Measurements from ENCODE around the gene ZNF469. TPM values are rescaled to one million over a fixed set of nuclear protein-coding genes. Genes with fewer than 3 reads are reported as not detected.
A peak's percentile ranks its signal among the peaks of the same experiment; 100 is the strongest.
"Not testable (repeated sequence)": the region's sequence is repeated elsewhere in the genome, so short reads cannot be mapped to it uniquely, and the experiment has no call there.

The ZNF469 gene
- total RNA-seq, 2 experiments from 2014 or later: 1.1 to 1.2 TPM

DNA sequence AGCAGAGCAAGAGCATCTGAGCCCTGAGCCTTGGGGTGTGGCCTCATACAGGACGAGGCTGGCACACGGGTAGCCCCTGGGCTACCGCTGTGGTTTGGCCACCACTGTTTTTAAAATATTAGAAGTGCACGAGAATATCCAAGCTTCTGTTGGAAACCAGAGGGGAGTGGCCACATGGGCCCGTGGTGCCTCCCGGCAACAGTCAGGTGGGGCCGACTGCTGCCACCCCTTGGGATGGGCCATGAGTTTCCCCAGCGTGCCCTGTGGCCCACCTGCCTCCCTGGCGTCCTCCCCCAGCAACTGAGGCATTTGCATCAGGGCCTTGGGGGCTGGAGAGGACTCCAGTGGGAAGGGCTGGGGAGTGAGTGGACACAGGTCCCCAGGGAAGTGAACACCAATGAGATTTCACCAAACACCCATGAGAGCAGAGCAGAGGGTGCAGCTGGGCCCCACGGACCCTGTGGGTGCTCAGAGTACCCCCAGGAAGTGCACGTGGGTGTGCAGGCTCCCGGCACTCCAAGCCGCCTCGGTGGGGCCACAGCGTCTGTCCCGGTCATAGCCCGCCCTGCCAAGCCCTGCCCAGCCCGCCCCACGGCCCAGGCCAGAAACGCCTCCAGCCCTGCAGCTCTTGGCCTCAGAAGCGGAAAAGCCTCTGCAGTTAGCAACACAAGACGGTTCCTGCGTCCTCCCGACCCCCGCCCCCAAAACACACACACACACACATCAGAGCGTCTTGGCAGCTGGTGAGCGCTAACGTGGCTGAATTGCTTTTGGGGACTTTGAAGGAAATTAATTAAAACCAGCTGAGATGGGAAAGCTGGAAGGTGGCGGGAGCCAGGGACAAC is 22.7 kb downstream of the ZNF469 start:
- ATAC-seq (ENCODE audit: low read depth) (no peak), DNase-seq (no peak)
- peaks cover 7% of the 10 kb centered on the region for H3K4me1 Mint-ChIP-seq
- H3K4me3 Mint-ChIP-seq: no peak overlapping the region
- H3K27ac Mint-ChIP-seq: no peak overlapping the region
- POLR2A ChIA-PET: no interaction called here
- no peaks in the 10 kb centered on the region for H3K36me3 Mint-ChIP-seq
- no peaks in the 10 kb centered on the region for H3K27me3 Mint-ChIP-seq
- H3K9me3 Mint-ChIP-seq: peaks cover 4% of the 10 kb centered on the region

- Mint-ChIP-seq H3K27ac (peak overlapping the region; percentile 36), H3K9me3 (peaks cover 3% of the 10 kb centered on the region), H3K4me1 (peaks cover 7% of the 10 kb centered on the region), H3K4me3 (no peak overlapping the region), H3K36me3 (no peaks in the 10 kb centered on the region), H3K27me3 (no peaks in the 10 kb centered on the region)
- DNase-seq (no peak), ATAC-seq (ENCODE audit: low read depth) (no peak)
- POLR2A ChIA-PET: no interaction called here
Observed at GRCh38 chr16:88406096-88407041, 23.6 kb downstream of the ZNF469 start.

DNA sequence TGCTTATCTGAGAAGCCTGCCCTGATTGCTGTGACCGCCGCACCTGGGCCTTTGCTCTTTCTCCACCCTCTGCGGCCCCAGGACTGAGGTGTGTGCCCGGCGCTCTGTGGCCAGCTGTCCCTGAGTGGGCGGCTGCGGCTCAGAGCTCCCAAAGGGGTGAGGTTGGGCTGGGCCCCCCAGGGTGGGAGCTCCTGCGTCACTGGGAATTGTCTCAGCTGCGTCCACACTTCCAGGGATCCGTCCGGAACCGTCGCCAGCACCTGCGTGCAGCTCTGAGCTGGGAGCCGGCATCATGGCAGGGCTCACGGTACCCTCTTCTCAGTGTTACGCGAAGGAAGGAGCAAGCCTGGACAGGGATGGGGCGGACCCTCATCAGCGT is 24.3 kb downstream of the ZNF469 start:
- H3K9me3 Mint-ChIP-seq: no peaks in the 10 kb centered on the region
- no peaks in the 10 kb centered on the region for H3K27me3 Mint-ChIP-seq
- peak overlapping the region; percentile 36 for H3K27ac Mint-ChIP-seq
- no peak for ATAC-seq (ENCODE audit: low read depth)
- DNase-seq: no peak
- H3K4me1 Mint-ChIP-seq: peaks cover 7% of the 10 kb centered on the region
- H3K4me3 Mint-ChIP-seq: no peak overlapping the region
- POLR2A ChIA-PET: no interaction called here
- no peaks in the 10 kb centered on the region for H3K36me3 Mint-ChIP-seq

DNA sequence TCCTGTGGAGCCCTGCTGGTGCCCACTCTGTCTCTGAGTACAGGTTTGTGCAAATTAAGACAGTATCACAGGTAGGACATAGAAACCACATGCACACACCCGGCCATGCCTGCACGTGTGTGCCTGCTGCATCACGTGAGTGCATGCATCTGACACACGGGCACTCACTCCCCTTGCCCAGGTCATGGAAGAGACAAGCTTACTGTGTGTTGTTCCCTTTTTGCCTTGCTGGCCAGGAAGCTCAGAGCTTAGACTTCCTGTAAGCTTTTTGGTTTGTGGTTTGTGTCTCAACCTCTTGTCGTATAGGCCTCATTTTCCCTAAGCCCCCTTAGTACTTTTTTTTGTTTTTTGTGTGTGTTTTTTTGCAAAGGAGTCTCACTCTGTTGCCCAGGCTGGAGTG is 25.0 kb downstream of the ZNF469 start:
- Mint-ChIP-seq H3K4me1 (peaks cover 7% of the 10 kb centered on the region), H3K36me3 (no peaks in the 10 kb centered on the region), H3K27ac (peak overlapping the region; percentile 69), H3K4me3 (peak overlapping the region; percentile 59), H3K27me3 (no peaks in the 10 kb centered on the region), H3K9me3 (no peaks in the 10 kb centered on the region)
- POLR2A ChIA-PET: interaction anchor here (1.1 kb wide), 1 partner anchor 23 kb away, joined by 3 read pairs; no protein-coding TSS in a partner anchor
- DNase-seq: no peak
- ATAC-seq (ENCODE audit: low read depth): peak; percentile 59

GRCh38 chr16:88408561-88409142 is 25.9 kb downstream of the ZNF469 start:
- Mint-ChIP-seq H3K9me3 (no peaks in the 10 kb centered on the region), H3K27me3 (no peaks in the 10 kb centered on the region), H3K27ac (no peak overlapping the region), H3K36me3 (no peaks in the 10 kb centered on the region), H3K4me3 (no peak overlapping the region), H3K4me1 (peaks cover 7% of the 10 kb centered on the region)
- DNase-seq (no peak), ATAC-seq (ENCODE audit: low read depth) (no peak)
- POLR2A ChIA-PET: interaction anchor here (1.1 kb wide), 1 partner anchor 22 kb away, joined by 3 read pairs; no protein-coding TSS in a partner anchor

DNA sequence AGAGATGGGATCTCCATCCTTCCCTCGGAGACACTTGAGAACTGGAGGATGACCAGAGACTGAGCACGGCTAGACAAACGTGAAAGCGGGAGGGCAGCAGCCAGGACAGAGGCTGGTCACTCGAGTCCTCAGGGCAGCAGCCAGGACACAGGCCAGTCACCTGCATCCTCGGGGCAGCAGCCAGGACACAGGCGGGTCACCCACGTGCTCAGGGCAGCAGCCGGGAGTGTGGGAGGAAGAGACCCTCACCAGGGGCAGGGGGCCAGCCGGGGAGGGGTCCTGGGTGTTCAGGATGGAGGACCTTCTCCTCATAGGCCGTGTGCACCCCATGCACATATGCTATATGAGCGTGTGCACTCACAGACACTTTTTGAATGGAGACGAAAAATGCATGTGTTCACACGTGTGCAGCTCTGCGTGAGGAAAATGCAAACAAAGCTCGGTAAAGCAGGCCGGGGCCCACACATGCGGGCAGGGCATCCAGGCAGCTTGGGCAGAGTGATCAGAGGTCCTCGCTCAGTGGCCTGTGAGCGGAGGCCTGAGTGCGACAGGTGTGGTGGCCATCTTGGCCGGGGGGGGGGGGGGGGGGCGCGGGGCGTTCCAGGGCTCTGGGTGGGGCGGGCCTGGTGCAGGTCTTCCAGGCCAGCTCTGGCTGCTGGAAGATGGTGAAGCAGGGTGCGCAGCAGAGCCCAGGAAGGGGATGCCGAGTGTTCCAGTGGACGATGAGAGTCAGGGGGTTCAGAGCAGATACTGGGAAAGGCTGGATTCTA is 26.7 kb downstream of the ZNF469 start:
- Mint-ChIP-seq H3K27ac (no peak overlapping the region), H3K9me3 (no peaks in the 10 kb centered on the region)
- POLR2A ChIA-PET: no interaction called here

GRCh38 chr16:88410297-88410968 is 27.7 kb downstream of the ZNF469 start:
- H3K4me1 Mint-ChIP-seq; ATAC-seq (ENCODE audit: low read depth); H3K27me3 Mint-ChIP-seq; H3K4me3 Mint-ChIP-seq; H3K36me3 Mint-ChIP-seq; H3K9me3 Mint-ChIP-seq; DNase-seq; POLR2A ChIA-PET; H3K27ac Mint-ChIP-seq: not testable (repeated sequence)

More for the DNA sequence above, 26.7 kb downstream of the ZNF469 start:
- ATAC-seq (ENCODE audit: low read depth) (no peak), DNase-seq (no peak)
- Mint-ChIP-seq H3K4me3 (no peak overlapping the region), H3K36me3 (no peaks in the 10 kb centered on the region), H3K27me3 (no peaks in the 10 kb centered on the region), H3K4me1 (peaks cover 7% of the 10 kb centered on the region)

GRCh38 chr16:88411951-88412576 is 29.3 kb downstream of the ZNF469 start:
- H3K27me3 Mint-ChIP-seq: no peaks in the 10 kb centered on the region
- peaks cover 7% of the 10 kb centered on the region for H3K4me1 Mint-ChIP-seq
- no peaks in the 10 kb centered on the region for H3K9me3 Mint-ChIP-seq
- H3K4me3 Mint-ChIP-seq: no peak overlapping the region
- no peak for ATAC-seq (ENCODE audit: low read depth)
- no peak for DNase-seq
- H3K36me3 Mint-ChIP-seq: no peaks in the 10 kb centered on the region
- H3K27ac Mint-ChIP-seq: no peak overlapping the region
- POLR2A ChIA-PET: no interaction called here

DNA sequence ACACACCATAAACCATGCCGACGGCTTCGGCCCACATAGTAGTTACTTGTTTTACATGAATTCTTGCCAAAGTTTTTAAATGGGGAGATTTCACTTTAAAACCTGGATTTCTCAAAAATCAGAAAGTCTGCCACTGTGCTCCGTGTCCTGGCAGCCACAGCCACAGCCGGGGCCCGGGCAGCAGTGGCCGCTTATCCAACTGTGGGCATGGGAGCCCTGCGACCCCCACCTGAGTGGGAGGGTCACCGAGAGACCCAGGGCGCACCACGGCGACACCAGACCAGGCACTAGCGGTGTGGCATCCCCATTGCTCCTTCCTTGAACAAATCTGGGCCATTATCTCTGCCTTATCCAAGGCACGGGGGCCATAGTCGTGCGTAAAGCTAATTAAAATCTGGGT is 30.0 kb downstream of the ZNF469 start:
- no peak for ATAC-seq (ENCODE audit: low read depth)
- no peak for DNase-seq
- no peaks in the 10 kb centered on the region for H3K9me3 Mint-ChIP-seq
- H3K27ac Mint-ChIP-seq: no peak overlapping the region
- peaks cover 5% of the 10 kb centered on the region for H3K4me1 Mint-ChIP-seq
- H3K36me3 Mint-ChIP-seq: no peaks in the 10 kb centered on the region
- POLR2A ChIA-PET: no interaction called here
- no peak overlapping the region for H3K4me3 Mint-ChIP-seq
- no peaks in the 10 kb centered on the region for H3K27me3 Mint-ChIP-seq

- Mint-ChIP-seq H3K4me3 (no peak overlapping the region), H3K27me3 (no peaks in the 10 kb centered on the region), H3K27ac (no peak overlapping the region), H3K36me3 (no peaks in the 10 kb centered on the region), H3K9me3 (no peaks in the 10 kb centered on the region), H3K4me1 (peaks cover under 1% of the 10 kb centered on the region)
- ATAC-seq (ENCODE audit: low read depth) (no peak), DNase-seq (no peak)
- POLR2A ChIA-PET: no interaction called here
Observed at GRCh38 chr16:88413231-88413630, 30.5 kb downstream of the ZNF469 start.

- H3K4me3 Mint-ChIP-seq: no peak overlapping the region
- no peaks in the 10 kb centered on the region for H3K27me3 Mint-ChIP-seq
- POLR2A ChIA-PET: no interaction called here
- DNase-seq (no peak), ATAC-seq (ENCODE audit: low read depth) (no peak)
- H3K36me3 Mint-ChIP-seq: no peaks in the 10 kb centered on the region
- no peak overlapping the region for H3K27ac Mint-ChIP-seq
- H3K4me1 Mint-ChIP-seq: no peaks in the 10 kb centered on the region
- no peaks in the 10 kb centered on the region for H3K9me3 Mint-ChIP-seq
Observed at GRCh38 chr16:88413631-88414030, 30.9 kb downstream of the ZNF469 start.

Measured in activated naive CD8-positive, alpha-beta T cell treated with anti-CD3 and anti-CD28 coated beads, Interleukin-2, amount 10 ng/mL, durations not matched to agents 7 days and 5 days (primary cell).